ENCODE measurements around the gene CEP112. TPM values are rescaled to one million over a fixed set of nuclear protein-coding genes. Genes with fewer than 3 reads are reported as not detected.

CEP112 gene
- total RNA-seq, 4 donors from 2014 or later, result 14.6 to 21.2 (median 20.2) TPM

DNA sequence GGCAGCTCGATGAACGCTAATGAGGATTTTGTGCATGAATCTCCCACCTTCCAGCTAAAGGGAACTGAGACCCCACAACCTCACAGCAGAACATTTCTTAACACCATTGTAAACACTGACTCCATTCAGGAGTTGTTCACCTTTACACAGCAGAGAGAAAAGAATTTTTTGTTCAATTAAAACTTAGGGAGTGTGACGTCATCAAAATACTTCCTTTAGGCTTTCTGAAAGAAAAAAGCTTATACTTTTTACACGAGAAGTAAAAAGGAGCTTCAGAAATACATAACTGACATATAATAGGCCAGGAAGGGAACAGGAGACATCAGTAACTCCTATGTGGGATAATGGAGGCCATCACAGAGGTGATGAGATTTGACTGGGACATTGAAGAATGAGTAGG is 532.4 kb downstream of the CEP112 start:
- H3K27me3 ChIP-seq, result no peaks in the 10 kb centered on the region
- no peaks in the 10 kb centered on the region for H3K9me3 ChIP-seq
- 94 to 95% methylated on average over 4 of the region's 4 CpGs for WGBS, 2 donors
- TF ChIP-seq POLR2A (IDR thresholded peaks at IDR 0.05), result no peak
- TF ChIP-seq, protein P1, sequence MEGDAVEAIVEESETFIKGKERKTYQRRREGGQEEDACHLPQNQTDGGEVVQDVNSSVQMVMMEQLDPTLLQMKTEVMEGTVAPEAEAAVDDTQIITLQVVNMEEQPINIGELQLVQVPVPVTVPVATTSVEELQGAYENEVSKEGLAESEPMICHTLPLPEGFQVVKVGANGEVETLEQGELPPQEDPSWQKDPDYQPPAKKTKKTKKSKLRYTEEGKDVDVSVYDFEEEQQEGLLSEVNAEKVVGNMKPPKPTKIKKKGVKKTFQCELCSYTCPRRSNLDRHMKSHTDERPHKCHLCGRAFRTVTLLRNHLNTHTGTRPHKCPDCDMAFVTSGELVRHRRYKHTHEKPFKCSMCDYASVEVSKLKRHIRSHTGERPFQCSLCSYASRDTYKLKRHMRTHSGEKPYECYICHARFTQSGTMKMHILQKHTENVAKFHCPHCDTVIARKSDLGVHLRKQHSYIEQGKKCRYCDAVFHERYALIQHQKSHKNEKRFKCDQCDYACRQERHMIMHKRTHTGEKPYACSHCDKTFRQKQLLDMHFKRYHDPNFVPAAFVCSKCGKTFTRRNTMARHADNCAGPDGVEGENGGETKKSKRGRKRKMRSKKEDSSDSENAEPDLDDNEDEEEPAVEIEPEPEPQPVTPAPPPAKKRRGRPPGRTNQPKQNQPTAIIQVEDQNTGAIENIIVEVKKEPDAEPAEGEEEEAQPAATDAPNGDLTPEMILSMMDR (IDR thresholded peaks at IDR 0.05), result no peak
- H3K36me3 ChIP-seq, result no peaks in the 10 kb centered on the region
- H3K4me3 ChIP-seq (replicated peaks in 1 of 3), result no peak overlapping the region
- no peaks in the 10 kb centered on the region for H3K4me1 ChIP-seq
- no peak for DNase-seq
- intact Hi-C loops (cut with DNase I), result no loop called here
- no peak overlapping the region for H3K27ac ChIP-seq

DNA sequence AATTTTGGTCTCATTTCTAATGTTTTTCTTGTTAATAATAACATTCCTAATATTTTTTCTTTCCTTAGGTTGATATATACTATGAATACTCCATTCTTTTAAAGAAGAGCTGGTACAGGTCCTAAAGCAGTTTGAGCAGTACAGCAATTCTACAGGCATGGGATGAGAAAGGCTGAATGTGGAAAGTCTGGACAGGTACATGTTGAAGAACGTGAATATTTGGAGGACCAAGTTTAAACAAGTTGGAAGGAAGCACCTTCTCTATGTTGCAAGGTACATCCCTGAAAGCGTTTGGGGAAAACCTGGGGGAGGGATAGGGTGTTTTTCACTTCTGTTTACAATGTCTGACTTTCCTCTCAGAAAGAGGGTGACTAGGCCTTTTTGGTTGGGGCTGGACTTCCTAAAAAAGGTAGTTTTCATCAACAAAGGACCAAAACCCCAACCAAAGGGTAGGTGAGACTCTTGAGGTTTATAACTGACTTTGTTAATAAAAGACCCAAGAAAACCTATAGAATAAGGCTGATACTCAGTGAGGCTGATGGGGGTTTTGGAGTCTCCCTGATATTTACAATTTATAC is 534.6 kb downstream of the CEP112 start:
- no peaks in the 10 kb centered on the region for H3K9me3 ChIP-seq
- no peak overlapping the region for H3K27ac ChIP-seq
- DNase-seq, result no peak
- H3K36me3 ChIP-seq, result no peaks in the 10 kb centered on the region
- H3K27me3 ChIP-seq, result no peaks in the 10 kb centered on the region
- intact Hi-C loops (cut with DNase I), result no loop called here
- no peak for TF ChIP-seq POLR2A (IDR thresholded peaks at IDR 0.05)
- TF ChIP-seq, protein P1 (IDR thresholded peaks at IDR 0.05), result no peak
- no peak overlapping the region for H3K4me3 ChIP-seq (replicated peaks in 1 of 3)
- no peaks in the 10 kb centered on the region for H3K4me1 ChIP-seq
- 88 to 93% methylated on average over 2 of the region's 2 CpGs for WGBS, 2 donors

DNA sequence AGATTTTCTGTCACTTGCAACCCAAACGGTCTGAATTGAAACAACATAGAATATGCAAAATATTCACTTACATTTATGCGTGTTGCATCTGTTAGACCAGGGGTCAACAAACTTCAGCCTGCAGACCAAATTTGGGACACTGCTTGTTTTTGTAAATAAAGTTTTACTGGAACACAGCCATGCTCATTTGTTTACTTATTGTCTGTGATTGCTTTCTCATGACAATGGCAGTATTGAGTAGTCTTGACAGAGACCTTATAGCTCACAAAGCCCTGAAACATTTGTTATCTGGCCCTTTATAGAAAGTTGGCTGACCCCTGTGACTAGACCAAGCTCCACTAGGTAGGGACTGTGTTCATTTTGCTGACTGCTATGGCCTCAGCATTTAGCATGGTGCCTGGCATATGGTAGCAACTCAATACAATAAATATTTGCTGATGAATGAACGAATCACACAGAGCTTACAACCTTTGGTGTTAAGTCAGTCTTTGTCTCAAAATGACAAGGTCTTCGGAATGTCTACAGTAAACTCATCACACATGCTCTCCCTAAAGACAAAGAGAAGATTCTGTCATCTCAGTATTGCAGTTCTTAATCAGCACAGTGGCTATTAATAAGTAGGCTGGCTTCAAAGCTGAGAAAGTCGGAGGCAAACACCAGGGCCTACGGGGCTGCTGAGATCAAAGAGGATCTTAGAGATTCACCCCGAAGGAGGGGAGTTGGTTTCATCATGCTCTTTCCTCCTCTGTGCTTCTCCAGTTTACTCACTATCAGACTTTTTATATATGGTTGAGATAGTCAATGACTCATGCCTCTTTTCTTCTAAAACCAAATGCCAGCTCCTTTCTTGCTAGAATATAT is 535.3 kb downstream of the CEP112 start:
- no peak overlapping the region for H3K4me3 ChIP-seq (replicated peaks in 1 of 3)
- H3K27ac ChIP-seq, result no peak overlapping the region
- TF ChIP-seq POLR2A (IDR thresholded peaks at IDR 0.05), result no peak
- TF ChIP-seq, protein P1 (IDR thresholded peaks at IDR 0.05), result no peak
- H3K4me1 ChIP-seq, result no peaks in the 10 kb centered on the region
- DNase-seq, result no peak
- WGBS, 2 donors, result 70 to 88% methylated on average over 7 of the region's 7 CpGs
- H3K27me3 ChIP-seq, result no peaks in the 10 kb centered on the region
- H3K36me3 ChIP-seq, result no peaks in the 10 kb centered on the region
- intact Hi-C loops (cut with DNase I), result no loop called here
- H3K9me3 ChIP-seq, result no peaks in the 10 kb centered on the region

DNA sequence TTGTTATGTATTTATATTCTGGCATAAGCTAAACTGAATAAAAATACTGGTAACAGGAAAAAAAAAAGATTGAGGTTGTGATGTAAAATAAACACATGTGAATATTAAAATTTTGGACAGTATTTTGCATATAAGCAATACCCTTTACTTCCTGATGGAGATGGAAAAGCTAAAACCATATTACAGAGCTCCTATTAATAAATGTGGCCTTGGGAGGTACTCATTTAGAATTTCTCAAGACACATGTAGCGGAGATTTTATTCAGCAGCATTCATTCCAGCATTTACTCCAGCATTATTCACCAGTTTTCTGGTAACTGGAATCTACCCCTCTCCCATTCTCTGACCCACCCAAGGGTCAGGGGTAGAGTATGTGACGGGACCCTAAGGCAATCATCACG is 536.2 kb downstream of the CEP112 start:
- Histone ChIP-seq H3K9me3 (no peaks in the 10 kb centered on the region), H3K4me3 (replicated peaks in 1 of 3) (no peak overlapping the region), H3K27me3 (no peaks in the 10 kb centered on the region), H3K4me1 (no peaks in the 10 kb centered on the region), H3K36me3 (no peaks in the 10 kb centered on the region), H3K27ac (no peak overlapping the region)
- no peak for DNase-seq
- WGBS, 2 donors, result 97 to 98% methylated on average over 3 of the region's 3 CpGs
- no peak for TF ChIP-seq POLR2A (IDR thresholded peaks at IDR 0.05)
- TF ChIP-seq, protein P1 (IDR thresholded peaks at IDR 0.05), result no peak
- intact Hi-C loops (cut with DNase I), result no loop called here

DNA sequence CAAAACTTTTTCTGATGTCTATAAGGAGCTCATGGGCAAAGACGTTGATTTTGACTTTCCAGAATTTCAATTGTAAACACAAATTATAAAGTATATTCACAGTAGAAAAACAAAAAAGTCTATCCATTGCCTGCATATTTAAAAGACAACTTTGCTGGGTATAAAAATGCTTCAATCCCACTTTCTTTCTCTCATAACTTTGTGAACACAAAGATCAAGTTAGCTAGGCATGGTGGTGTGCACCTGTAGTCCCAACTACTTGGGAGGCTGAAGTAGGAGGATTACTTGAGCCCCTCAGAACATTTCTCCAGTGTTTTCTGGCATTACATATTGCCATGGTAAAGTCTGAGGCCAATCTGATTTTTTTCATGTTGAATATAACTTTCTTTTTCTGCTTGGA is 547.4 kb downstream of the CEP112 start:
- 97 to 98% methylated on average over 1 of the region's 1 CpG for WGBS, 2 donors
- TF ChIP-seq, protein P1 (IDR thresholded peaks at IDR 0.05), result no peak
- Histone ChIP-seq H3K27me3 (no peaks in the 10 kb centered on the region), H3K4me1 (peaks cover 0 to 4% of the 10 kb centered on the region in 2 donors), H3K27ac (no peak overlapping the region), H3K36me3 (no peaks in the 10 kb centered on the region), H3K4me3 (replicated peaks in 1 of 3) (no peak overlapping the region), H3K9me3 (no peaks in the 10 kb centered on the region)
- no peak for DNase-seq
- intact Hi-C loops (cut with DNase I), result no loop called here
